K562 (cell line): ENCODE measurements around the gene PPARG. TPM values are rescaled to one million over a fixed set of nuclear protein-coding genes. Genes with fewer than 3 reads are reported as not detected.

Experiments
- C11orf30 ChIP-seq: fragments of 450-650 bp; IDR thresholded peaks from 2 replicates; pipeline ENCODE4 v1.6.1; 2016; ENCODE audit warnings: low read depth, mild to moderate bottlenecking
- FOXP4 ChIP-seq: sonication (generic); formaldehyde crosslinking; IDR thresholded peaks from 2 replicates; pipeline ENCODE4 v1.8.0; 2022; ENCODE audit warnings: mild to moderate bottlenecking, missing genetic modification reagents, borderline replicate concordance
- MTA3 ChIP-seq: fragments of 450-650 bp; formaldehyde crosslinking; IDR thresholded peaks from 2 replicates; pipeline ENCODE4 v1.6.1; 2017; ENCODE audit warnings: mild to moderate bottlenecking, borderline replicate concordance
- RBM25 ChIP-seq: fragments of 200-400 bp; formaldehyde crosslinking; IDR thresholded peaks from 2 replicates; pipeline ENCODE4 v1.6.1; 2018; ENCODE audit warnings: low read length, low read depth, moderate library complexity; ENCODE audit not compliant: severe bottlenecking
- REST ChIP-seq, 2 experiments: fragments of 450-650 bp; formaldehyde crosslinking in 1 of 2; IDR thresholded peaks; 2 replicates each; pipeline versions ENCODE4 v1.4.0 to v1.6.1; 2014 to 2020; ENCODE audit warnings: mild to moderate bottlenecking in 2 of 2, borderline replicate concordance in 1 of 2, low read depth in 1 of 2
- SMARCA4 ChIP-seq: fragments of 450-650 bp; IDR thresholded peaks from 2 replicates; pipeline ENCODE4 v1.6.1; 2016
- ZNF165 ChIP-seq: fragments of 250-450 bp; sonication (Bioruptor Pico); IDR thresholded peaks from 2 replicates; pipeline ENCODE4 v1.4.0; 2020; ENCODE audit warnings: borderline replicate concordance
- ZNF511 ChIP-seq: sonication (generic); formaldehyde crosslinking; IDR thresholded peaks from 2 replicates; pipeline ENCODE4 v1.8.0; 2022; ENCODE audit warnings: mild to moderate bottlenecking, missing genetic modification reagents
- ZNF780A ChIP-seq: fragments of 250-450 bp; sonication (Bioruptor Pico); IDR thresholded peaks from 2 replicates; pipeline ENCODE4 v1.5.0; 2021; ENCODE audit warnings: mild to moderate bottlenecking
- polyA plus RNA-seq, 8 experiments: library from polyadenylated mRNA; depleted of rRNA in 4 of 8; stranded (reverse) in 5 of 8; unstranded in 3 of 8; fragments of >200 nt; fragmentation: Nextera tagmentation in 2 of 8; fragmentation: Illumina TruSeq in 1 of 8; extraction: Ambion mirVana in 2 of 8; extraction: Trizol in 1 of 8; gene quantifications; 2 replicates each; pipeline versions ENCODE4 v1.2.1 to v1.2.3, GENCODE V29; 2011 to 2014; ENCODE audit warnings: inconsistent platforms in 1 of 8, missing spikeins in 1 of 8
- total RNA-seq, 7 experiments: library from RNA; depleted of rRNA in 6 of 7; stranded (reverse); fragments of >200 nt in 6 of 7; fragmentation: Illumina TruSeq in 2 of 7; extraction: Trizol in 2 of 7; gene quantifications; 2 replicates each; pipeline versions ENCODE4 v1.2.1 to v1.2.3, GENCODE V29; 2011 to 2021; ENCODE audit warnings: low replicate concordance in 1 of 7

The PPARG gene
- total and polyA plus RNA-seq, 9 of the 15 experiments (the other 6 are each of a cell fraction or from before 2014, with no cell fraction given): not detected

- TF ChIP-seq ZNF165 (CRISPR knock-in tag) (no peak), ZNF511 (CRISPR knock-in tag) (no peak), RBM25 (no peak), FOXP4 (CRISPR knock-in tag) (no peak), ZNF780A (CRISPR knock-in tag) (no peak), REST (IDR thresholded peaks at IDR 0.05; ENCODE audit: borderline replicate concordance) (no peak), REST (CRISPR knock-in tag; IDR thresholded peaks at IDR 0.05; ENCODE audit: low read depth) (no peak), MTA3 (no peak), SMARCA4 (no peak), C11orf30 (no peak)
These were observed 11.3 kb downstream of the PPARG start (continued) for GRCh38 chr3:12300137-12300536.
